HG02981 (cell line): ENCODE data around the gene KPNB1.

Experiments used
- ATAC-seq: cut with Tn5 transposase; IDR thresholded peaks from one replicate; pipeline ENCODE4 v1.9.1; 2021; ENCODE audit warnings: mild to moderate bottlenecking, moderate library complexity; ENCODE audit not compliant: unreplicated experiment

Gene KPNB1

DNA sequence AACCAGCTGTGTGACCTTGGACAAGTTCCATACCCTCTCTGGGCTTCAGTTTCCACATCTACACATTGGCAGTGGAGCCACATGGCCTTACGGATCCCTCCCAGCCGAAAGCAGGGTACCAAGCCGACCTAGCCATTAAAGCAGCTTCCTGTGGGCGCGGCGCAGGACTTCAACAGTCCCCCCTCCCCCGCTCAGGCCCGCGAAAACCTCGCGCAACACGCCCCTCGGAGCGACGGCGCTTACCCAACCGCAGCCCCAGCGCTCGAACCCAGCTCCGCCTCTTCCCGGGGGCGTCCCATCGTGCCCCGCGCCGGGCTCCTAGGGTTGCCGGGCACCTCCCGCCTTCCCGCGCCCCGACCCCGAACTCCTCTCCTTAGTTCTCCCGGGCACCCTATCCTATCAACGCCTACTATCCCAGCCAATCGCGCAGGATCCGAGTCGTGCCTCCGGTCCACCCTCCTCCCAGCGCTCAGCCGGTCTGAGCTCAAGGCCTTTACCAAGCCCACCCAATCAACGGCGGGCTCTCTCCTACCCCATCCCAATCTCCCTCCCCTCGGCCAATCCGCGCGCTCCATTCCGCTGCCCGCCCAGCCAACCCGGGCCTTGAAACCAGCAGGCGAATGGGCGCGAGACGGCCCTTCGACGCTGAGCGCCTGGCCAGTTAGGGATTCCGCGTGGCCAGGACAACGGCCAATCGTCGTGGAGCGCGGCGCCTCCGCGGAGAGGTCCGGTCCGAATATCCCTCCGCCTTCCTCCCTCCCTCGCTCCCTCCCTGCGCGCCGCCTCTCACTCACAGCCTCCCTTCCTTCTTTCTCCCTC is at the start of gene KPNB1:
Gene KPNB1, plus strand, starts transcription at position 767 of the 819 bp plus-strand sequence. CDS start 326 bp downstream, outside the sequence.
- ATAC-seq, result peak; percentile 84

GRCh38 chr17:47603830-47604597 is 45.7 kb upstream of the KPNB1 start:
- no peak for ATAC-seq

- no peak for ATAC-seq
Measured at GRCh38 chr17:47604598-47604927, 45.2 kb upstream of the KPNB1 start.

- no peak for ATAC-seq
Measured at GRCh38 chr17:47605011-47605410, 44.7 kb upstream of the KPNB1 start.

DNA sequence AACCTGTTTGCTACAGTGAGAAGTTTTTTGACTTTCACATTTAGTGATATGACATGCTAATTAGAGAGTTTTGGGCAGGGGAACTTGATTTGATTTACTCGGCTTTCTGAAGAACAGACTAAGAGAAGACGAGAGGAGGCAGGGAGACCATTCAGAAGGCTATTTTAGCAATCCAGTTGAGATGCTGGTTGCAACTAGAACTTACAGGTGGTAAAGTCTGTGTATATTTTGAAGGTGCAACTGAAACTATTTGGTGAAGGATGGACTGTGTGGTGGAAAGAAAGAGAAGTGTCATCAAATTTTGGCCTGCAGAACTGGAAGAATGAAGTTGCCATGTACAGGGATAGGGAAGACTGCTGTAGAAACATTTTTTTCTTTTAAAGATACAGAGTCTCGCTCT is 42.2 kb upstream of the KPNB1 start:
- no peak for ATAC-seq

DNA sequence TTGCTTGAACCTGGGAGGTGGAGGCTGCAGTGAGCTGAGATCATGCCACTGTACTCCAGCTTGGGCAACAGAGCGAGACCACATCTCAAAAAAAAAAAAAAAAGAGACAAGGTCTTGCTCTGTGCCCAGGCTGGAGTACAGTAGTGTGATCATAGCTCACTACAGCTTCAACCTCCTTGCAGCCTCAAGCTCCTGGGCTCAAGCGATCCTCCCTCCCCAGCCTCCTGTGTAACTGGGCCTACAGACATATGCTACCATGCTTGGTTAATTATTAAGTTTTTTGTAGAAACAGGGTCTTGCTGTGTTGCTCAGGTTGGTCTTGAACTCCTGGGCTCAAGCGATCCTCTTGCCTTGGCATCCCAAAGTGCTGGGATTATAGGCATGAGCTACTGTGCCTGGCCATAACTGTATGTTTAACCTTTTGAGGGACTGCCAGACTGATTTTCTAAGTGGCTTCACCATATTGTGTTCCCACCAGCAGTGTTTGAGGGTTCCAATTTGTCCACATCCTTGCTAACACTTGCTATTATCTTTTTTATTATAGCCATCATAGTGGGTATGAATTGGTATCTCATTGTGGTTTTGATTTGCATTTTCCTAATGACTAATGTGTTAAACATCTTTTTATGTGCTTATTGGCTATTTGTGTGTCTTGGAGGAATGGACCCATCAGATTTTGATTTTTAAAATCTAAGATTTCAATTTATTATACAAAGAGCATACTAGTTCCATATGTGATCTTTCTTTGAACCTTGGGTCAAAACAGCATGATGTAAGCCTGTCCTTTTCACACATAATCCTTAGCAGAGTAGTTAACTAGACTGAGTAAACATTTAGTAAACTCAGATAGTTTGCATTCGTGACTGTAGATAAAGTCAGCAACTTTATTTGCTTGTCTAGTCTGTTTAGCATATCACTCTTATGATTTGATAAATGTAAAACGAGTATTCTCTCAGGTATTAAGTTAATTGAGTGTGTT is 38.1 kb upstream of the KPNB1 start:
- no peak for ATAC-seq

DNA sequence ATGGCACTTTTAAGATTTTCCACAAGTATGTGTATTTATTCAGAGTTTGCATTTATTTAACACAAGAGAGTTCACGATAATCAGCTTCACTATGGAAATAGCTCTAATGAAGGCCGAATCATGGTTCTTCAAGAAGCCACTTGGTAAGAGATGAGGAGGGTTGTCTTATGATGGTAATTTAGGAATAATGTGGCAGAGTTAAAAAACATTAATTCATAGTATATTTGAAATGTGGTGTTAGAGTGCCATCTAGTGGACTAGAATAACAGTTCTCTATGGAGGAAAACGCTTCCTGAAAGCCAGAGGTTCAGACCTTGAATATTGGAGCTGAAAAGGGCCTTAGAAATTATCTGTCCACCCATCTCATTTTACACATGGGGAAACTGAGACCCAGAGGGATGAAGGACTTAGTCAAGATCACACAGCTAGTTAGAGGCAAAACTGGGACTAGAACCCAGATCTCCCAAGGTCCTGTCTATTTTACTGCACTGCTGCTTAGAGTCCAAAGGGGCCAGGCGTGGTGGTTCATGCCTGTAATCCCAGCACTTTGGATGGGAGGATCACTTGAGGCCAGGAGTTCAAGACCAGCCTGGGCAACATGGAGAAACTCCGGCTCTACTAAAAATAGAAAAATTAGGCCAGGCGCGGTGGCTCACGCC is 33.8 kb upstream of the KPNB1 start:
- no peak for ATAC-seq

- no peak for ATAC-seq
Measured at GRCh38 chr17:47618410-47618809, 31.3 kb upstream of the KPNB1 start.

- no peak for ATAC-seq
Measured at GRCh38 chr17:47620503-47621245, 29.0 kb upstream of the KPNB1 start.

DNA sequence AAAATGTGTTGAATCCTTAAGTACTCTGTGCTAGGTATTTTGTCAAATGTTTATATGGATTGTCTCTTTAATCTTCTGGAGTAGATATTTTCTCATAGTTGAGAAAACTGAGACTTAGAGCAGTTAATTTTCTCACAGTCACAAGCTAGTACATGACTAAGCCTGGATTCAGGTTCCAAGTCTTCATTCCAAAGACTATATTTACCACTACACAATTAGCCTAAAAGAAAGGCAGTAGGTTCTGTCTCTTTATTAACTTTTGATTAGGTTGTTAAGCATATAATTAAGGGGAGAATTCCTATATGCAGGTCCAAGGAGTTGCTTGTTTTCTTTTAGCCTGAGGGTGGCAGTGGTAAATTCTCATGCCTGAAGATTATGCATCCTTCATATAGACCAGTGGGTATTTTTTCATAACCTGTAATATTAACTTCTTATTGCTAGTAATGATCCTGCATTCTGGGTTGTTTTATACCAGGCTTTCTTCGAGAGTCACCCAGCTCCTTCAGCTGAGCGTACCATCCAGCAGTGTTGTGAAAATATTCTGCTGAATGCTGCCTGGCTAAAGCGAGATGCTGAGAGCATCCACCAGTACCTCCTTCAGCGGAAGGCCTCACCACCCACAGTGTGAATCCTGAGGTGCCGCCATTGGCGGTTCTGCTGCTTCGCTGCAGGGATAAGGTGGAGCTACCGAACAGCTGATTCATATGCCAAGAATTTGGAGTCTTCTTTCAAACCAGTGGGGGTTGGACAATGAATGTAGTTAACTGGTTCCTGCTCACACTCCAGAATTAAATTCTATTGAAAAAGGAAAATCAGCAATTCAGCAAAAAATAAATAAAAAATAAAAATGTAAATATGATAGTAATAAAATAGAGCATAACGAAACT is 28.2 kb upstream of the KPNB1 start:
- no peak for ATAC-seq

GRCh38 chr17:47622180-47622549 is 27.6 kb upstream of the KPNB1 start:
- ATAC-seq, result no peak

DNA sequence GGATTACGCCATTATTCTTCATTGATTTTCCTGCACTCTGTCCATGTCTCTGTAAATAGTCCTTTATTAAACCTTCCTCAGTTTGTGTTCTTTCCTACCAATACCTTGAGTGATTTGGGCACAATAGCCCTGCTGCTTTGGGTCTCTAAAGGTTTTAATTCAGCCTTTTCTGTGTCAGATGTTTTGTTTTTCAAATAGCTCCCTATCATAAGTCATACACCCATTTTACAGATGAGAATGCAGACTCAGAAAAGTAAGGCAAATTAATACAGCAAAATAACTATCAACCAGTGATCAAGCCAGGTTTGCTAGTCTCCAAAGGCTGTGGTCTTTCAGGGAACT is 25.0 kb upstream of the KPNB1 start:
- ATAC-seq, result no peak

DNA sequence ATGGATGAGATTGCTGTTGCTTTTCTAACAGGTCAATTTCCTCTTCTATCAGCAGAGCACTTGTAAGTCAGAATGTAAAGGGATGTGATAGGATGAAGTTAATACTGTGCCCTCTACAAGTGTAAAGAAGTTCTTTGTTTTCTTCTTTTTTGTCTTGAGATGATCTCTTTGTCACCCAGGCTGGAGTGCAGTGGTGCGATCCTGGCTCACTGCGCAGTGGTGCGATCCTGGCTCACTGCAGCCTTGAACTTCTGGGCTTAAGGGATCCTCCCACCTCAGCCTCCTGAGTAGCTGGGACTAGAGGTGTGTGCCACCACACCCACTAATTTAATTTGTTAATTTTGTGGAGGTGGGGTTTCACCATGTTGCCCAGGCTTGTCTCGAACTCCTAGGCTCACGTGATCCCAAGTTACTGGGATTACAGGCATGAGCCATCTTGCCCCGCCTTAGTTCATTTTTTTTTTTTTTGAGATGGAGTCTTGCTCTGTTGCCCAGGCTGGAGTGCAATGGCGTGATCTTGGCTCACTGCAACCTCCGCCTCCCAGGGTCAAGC is 21.6 kb upstream of the KPNB1 start:
- ATAC-seq, result no peak

DNA sequence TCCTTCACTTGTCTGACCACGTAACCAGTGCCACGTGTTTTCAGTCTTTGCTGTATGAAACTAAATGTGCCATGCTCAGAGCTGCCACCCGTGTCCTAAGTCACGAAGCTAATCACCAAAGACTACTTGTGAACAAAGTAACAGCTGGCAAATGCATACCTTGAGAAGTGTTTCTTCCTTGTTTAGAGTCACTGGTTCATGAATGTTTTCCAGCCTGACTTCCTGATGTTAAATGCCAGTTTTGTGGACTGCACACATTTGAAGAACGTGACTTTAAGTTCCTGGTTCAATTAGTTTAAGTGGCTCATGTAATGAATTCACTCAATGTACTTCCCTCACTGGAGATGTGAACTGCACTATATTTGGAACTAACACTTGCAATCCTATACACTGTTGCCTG is 19.9 kb upstream of the KPNB1 start:
- no peak for ATAC-seq

DNA sequence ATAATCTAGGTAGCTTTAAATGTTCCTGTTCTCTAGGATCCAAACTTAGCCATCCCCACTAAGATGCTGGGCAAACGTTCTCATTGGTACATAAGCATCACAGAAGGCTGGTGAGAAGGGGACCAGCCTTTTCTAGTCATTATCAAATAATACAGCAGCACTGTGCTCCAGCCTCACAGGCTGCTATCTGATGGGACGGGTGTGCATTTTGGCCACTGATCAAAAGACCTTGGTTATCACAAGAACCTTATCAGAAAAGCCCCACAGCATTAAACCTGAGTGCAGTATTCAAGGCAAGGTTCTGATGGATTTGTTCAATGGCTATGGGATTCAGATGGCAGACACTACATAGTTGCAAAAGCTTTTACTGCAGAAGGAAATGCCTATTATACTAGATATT is 19.1 kb upstream of the KPNB1 start:
- no peak for ATAC-seq

DNA sequence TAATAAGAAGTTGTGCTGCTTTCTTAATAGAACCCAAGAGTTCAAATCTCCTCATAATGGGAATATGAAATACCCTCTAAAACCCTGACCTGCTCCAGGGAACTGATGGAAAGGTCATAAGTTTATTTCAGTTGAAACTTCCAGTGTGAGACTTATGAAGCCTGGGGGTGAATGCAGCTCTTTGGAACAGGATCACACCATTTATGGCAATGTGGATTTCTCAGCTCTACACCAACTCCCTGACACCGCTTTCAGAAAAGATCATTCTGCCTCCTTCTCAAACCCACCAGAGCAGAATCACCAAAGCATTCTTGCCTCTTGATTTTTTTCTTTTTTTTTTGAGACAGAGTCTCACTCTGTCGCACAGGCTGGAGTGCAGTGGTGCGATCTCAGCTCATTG is 16.7 kb upstream of the KPNB1 start:
- no peak for ATAC-seq

- no peak for ATAC-seq
Measured at GRCh38 chr17:47633996-47634395, 15.7 kb upstream of the KPNB1 start.

DNA sequence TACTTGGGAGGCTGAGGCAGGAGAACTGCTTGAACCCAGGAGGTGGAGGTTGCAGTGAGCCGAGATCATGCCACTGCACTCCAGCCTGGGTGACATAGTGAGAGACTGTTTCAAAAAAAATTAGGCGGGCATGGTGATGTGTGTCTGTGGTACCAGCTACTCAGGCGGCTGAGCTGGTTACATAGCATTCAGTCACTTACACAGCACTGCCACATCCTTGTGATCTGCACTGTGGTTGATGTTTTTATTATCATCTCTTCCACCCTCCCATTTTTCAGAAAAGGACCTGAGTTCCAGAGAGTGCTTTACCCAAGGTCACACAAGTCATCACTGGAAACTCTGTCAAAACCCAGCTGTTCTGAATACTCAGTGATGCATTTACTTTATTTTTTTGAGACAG is 14.8 kb upstream of the KPNB1 start:
- no peak for ATAC-seq

DNA sequence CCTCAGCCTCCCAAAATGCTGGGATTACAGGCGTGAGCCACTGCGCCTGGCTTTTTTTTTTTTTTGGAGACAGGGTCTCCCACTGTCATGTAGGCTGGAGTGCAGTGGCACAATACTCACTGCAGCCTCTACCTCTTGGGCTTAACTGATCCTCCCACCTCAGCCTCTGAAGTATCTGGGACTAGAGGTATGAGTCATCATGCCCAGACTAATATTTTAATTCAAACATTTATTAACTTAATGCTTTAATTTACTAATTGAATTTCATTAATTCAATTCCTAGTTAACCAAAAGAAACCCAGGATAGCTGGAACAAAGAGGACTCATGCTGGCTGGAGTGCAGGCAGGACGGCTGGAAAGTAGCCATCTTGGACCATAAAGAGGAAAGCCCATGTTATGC is 14.0 kb upstream of the KPNB1 start:
- no peak for ATAC-seq
